HepG2 (cell line): Measurements from ENCODE around the gene BAZ2A.

Experiments used
- CTCF ChIP-seq: sonication (generic); formaldehyde crosslinking; IDR thresholded peaks from 2 replicates; pipeline ENCODE4 v1.5.0; 2020; ENCODE audit warnings: mild to moderate bottlenecking, missing genetic modification reagents, moderate library complexity
- ELF4 ChIP-seq: sonication (generic); formaldehyde crosslinking; IDR thresholded peaks from 2 replicates; pipeline ENCODE4 v1.5.0; 2020; ENCODE audit warnings: missing genetic modification reagents, mild to moderate bottlenecking, moderate library complexity, borderline replicate concordance
- GTF2F1 ChIP-seq: fragments of 150-350 bp; IDR thresholded peaks from 2 replicates; pipeline ENCODE4 v1.6.1; 2014; ENCODE audit warnings: low read length
- KLF9 ChIP-seq: IDR thresholded peaks from 2 replicates; pipeline ENCODE4 v1.6.1; 2016; ENCODE audit warnings: low read depth
- NFYB ChIP-seq: sonication (generic); formaldehyde crosslinking; IDR thresholded peaks from 2 replicates; pipeline ENCODE4 v1.4.0; 2020; ENCODE audit warnings: missing genetic modification reagents
- NR2F2 ChIP-seq: IDR thresholded peaks from 2 replicates; pipeline ENCODE4 v1.6.1; 2012; ENCODE audit warnings: low read depth, inconsistent platforms, borderline replicate concordance
- PTBP1 ChIP-seq: fragments of 200-400 bp; formaldehyde crosslinking; IDR thresholded peaks from 2 replicates; pipeline ENCODE4 v1.6.1; 2018; ENCODE audit warnings: low read length, low read depth; ENCODE audit not compliant: poor library complexity, severe bottlenecking
- RBM39 ChIP-seq: fragments of 200-400 bp; formaldehyde crosslinking; IDR thresholded peaks from one replicate; pipeline ENCODE4 v1.6.1; 2018; ENCODE audit warnings: antibody characterized with exemption, mild to moderate bottlenecking, low read depth, low read length; ENCODE audit not compliant: poor library complexity, severe bottlenecking
- RNF219 ChIP-seq: sonication (generic); formaldehyde crosslinking; IDR thresholded peaks from 2 replicates; pipeline ENCODE4 v1.5.0; 2020; ENCODE audit warnings: mild to moderate bottlenecking, missing genetic modification reagents
- SNAPC2 ChIP-seq: sonication (generic); formaldehyde crosslinking; IDR thresholded peaks from 2 replicates; pipeline ENCODE4 v1.8.1; 2022; ENCODE audit warnings: mild to moderate bottlenecking, missing genetic modification reagents
- TARDBP ChIP-seq: sonication (generic); formaldehyde crosslinking; IDR thresholded peaks from 2 replicates; pipeline ENCODE4 v1.8.0; 2022; ENCODE audit warnings: mild to moderate bottlenecking, missing genetic modification reagents
- XRCC5 ChIP-seq: fragments of 200-400 bp; formaldehyde crosslinking; optimal IDR thresholded peaks from 2 replicates; pipeline ENCODE3; 2017; ENCODE audit warnings: mild to moderate bottlenecking, low read length
- ZKSCAN1 ChIP-seq: fragments of 150-350 bp; IDR thresholded peaks from 2 replicates; pipeline ENCODE4 v1.6.1; 2014; ENCODE audit warnings: low read length
- ZNF660 ChIP-seq: sonication (generic); formaldehyde crosslinking; IDR thresholded peaks from 2 replicates; pipeline ENCODE4 v1.5.1; 2020; ENCODE audit warnings: mild to moderate bottlenecking, low read depth, missing genetic modification reagents, borderline replicate concordance

DNA sequence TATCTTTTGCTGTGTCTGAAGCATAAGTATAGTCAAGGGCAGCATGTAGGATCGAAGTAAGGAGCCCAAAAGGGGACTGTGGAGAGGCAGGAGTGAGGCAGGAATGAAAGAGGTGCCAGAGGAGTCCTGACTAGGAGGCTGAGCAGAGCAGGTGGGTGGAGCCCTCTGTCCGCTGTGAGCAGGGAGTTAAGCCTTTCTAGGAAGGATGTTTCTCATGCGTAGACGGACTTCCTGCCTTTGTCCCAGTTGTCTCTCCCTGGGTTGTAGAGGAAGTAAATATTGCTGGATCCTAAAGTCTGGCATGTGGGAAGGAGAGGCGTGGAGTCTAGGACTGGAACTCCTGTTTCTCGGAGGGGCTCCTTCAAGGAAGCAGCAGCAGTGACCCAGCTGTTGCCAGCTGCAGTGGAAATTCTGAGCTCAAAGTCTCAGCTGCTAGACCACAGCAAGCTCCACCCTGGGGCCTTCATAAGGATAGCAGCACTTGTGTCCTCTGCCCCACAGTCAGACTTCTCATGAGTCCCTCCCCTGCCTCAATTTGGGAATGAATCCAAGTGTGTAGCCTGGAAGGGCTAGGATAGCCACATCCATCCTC, 64.5 kb downstream of the BAZ2A start:
- TF ChIP-seq ELF4 (CRISPR knock-in tag), result no peak
- TF ChIP-seq PTBP1, result no peak
- no peak for TF ChIP-seq ZKSCAN1
- no peak for TF ChIP-seq ZNF660 (CRISPR knock-in tag)
- TF ChIP-seq SNAPC2, result no peak
- no peak for TF ChIP-seq NFYB (CRISPR knock-in tag)
- peak; percentile 18; the same call in 1 of the 2 replicates for TF ChIP-seq CTCF (CRISPR knock-in tag)
- TF ChIP-seq XRCC5, result no peak
- no peak for TF ChIP-seq NR2F2
- no peak for TF ChIP-seq KLF9 (CRISPR knock-in tag)
- TF ChIP-seq RNF219 (CRISPR knock-in tag), result no peak
- no peak for TF ChIP-seq RBM39
- TF ChIP-seq GTF2F1, result no peak
- no peak for TF ChIP-seq TARDBP (CRISPR knock-in tag)
